HG03342 (cell line): Measurements from ENCODE around the gene UBE2O.

Source experiments
- ATAC-seq: cut with Tn5 transposase; IDR thresholded peaks from one replicate; pipeline ENCODE4 v1.9.1; 2021; ENCODE audit warnings: mild to moderate bottlenecking, moderate library complexity; ENCODE audit not compliant: unreplicated experiment

Gene UBE2O

GRCh38 chr17:76442341-76443338, 10.3 kb downstream of the UBE2O start:
- no peak for ATAC-seq

- no peak for ATAC-seq
Observed at GRCh38 chr17:76441686-76442340, 11.1 kb downstream of the UBE2O start.

DNA sequence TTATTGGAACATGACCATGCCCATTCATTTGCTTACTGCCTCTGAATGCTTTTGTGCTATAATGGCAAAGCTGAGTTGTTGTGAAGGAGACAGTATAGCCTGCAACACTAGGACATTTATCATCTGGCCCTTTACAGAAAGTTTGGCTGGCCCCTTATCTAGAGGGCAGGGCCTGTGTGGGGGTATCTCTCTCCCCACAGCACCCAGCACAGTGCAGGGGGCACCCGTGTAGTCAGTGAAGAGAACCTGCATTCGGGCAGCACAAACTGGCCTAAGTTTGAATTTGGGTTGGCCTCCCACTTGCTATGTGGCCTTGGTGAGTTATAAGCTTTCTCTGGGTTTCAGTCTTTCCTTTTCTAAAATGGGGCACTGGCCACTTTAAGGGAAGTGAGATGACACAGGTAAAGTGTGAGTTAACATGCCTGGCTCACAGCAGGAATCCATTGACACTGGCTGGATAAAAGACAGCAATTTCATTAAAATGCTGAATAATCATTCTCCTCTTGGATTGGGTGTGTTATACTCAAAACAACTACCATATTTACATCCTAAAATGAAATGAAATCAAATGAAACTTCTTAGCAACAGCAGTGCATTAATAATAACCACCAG, 12.1 kb downstream of the UBE2O start:
- no peak for ATAC-seq

DNA sequence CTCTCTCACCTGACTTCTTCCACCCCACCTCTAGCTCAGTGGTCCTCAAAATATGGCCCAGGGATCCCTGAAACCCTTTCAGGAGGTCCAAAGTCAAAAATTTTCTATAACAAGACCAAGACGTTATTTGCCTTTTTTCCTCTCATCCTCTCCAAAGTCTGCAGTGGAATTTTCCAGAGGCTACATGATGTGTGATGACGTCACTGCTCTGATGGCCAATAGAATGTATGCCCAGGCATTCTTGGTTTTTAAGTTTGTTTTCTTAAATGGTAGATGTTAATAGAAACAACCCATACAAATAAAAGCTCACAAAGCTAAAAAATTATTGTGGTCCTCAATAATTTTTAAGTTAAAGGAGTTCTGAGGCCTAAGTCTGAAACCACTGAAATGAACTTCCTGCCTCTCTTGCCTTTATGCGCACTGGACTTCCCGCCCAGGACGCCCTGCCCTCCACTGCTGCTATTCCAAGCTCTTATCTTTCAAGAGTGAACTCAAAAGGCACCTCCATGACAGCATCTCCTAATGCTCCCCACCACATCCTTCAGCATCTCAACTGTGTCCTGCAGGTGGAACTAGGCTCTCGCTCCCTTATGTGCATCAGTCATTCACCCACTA, 13.5 kb downstream of the UBE2O start:
- ATAC-seq, result no peak

DNA sequence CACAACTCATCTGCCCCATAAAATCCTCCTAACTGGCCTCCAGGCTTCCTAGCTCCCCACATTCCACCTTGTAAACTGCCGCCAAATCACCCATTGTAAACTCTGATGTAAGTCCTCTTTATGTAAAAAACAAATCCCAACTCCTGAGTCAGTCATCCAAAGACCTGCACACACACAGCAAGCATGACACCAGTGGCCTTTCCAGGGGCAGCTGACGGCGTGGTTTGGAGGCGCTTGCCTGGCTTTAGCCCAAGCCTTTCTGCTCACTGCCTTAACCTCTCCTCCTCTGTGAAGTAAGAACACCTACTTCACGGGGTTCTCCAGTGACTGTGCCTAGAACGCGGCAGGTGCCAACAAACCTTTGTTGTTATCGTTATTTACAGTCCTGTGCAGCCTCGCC, 14.0 kb downstream of the UBE2O start:
- no peak for ATAC-seq

DNA sequence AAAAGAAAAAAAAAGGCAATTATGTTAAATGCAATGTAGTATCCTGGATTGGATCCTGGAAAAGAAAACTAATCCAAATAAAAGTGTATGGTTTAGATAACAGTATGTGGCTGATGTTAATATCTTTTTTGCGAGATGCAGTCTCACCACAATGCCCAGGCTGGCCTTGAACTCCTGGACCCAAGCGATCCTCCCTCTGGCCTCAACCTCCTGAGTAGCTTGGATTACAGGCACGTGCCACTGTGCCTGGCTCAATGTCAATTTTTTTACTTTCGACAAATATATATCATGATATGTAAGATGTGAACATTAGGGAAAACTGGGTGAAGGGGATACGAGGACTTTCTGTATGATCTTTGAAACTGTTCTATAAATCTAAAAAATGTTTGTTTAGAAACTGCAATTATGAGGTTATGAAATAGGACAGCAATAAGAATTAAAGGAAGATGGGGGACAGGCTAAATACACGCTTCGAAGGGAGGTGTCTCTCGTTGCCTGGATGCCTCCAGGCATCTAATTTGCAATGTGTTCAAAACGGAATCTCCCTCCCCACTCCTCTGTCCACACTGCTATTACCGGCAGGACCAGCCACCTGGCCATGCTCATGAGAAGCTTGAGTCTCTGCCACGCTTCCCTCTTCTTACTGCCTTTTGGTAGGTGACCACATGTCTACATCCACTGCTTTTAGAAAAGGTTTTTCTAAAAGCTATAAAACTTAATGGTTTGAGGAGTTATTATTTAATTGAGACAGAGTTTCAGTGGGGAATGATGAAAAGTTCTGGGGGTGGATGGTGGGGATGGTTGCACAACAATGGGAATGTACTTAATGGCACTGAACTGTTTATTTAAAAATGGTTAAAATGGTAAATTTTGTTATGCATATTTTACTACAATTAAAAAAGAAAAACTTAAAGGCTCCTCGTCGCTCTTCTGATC, 15.2 kb downstream of the UBE2O start:
- ATAC-seq, result no peak

GRCh38 chr17:76435751-76436150, 17.2 kb downstream of the UBE2O start:
- ATAC-seq, result no peak

- no peak for ATAC-seq
Observed at GRCh38 chr17:76434870-76435269, 18.1 kb downstream of the UBE2O start.

DNA sequence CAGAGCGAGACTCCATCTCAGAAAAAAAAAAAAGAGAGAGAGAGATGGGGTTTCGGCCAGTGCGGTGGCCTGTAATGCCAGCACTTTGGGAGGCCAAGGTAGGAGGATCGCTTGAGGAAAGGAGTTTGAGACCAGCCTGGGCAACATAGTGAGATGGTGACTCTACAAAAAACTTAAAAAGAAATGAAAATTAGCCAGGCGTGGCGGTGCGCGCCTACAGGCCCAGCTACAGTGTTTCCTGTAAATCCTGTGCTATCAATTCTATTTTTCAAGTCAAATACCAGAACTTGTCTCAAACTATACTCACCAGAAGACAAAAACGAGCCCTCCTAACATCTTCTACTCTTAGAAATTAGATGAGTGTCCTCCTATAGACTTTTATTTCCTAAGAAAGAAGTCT, 19.3 kb downstream of the UBE2O start:
- no peak for ATAC-seq

DNA sequence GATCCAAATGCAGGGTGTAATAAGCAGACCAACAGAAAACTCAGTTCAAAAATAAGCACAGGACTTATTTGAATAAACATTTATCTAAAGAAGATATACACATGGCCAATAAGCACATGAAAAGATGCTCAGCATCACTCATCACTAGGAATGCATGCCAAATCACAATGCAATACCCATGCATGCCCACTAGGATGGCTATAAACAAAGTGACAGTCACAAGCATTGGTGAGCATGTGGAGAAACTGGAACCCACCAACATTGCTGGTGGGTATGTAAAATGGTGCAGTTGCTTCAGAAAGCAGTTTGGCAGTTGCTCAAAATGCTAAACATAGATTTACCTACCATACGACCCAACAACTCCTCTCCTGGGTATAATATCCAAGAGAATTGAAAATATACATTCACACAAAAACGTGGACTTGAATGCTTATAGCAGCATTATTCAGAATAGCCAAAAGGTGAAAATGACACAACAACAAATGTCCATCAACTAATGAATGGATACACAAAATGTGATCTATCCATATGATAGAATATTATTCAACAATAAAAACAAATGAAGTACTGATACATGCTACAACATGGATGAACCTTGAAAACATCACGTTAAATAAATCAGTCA, 20.1 kb downstream of the UBE2O start:
- no peak for ATAC-seq

GRCh38 chr17:76432004-76432403, 20.9 kb downstream of the UBE2O start:
- ATAC-seq, result no peak

GRCh38 chr17:76431509-76431908, 21.4 kb downstream of the UBE2O start:
- no peak for ATAC-seq

DNA sequence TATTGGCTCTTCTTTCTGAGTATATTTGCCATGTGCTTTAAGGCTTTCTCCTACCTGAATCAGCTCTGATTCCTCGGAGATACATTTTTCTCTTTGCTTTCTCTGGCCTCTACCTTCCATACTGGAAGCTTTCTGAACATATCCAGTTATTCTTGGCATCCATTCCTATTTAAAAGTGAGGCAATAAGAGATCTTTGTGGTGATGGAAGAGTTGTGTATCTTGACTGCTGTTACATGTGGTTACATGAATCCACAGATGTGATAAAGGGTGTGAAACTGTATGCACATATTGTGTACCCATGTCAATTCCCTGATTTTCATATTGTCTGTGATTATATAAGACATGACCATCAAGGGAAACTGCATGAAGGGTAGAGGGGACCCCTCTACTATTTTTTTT, 24.4 kb downstream of the UBE2O start:
- no peak for ATAC-seq

- ATAC-seq, result no peak
Observed at GRCh38 chr17:76427501-76428231, 25.3 kb downstream of the UBE2O start.

DNA sequence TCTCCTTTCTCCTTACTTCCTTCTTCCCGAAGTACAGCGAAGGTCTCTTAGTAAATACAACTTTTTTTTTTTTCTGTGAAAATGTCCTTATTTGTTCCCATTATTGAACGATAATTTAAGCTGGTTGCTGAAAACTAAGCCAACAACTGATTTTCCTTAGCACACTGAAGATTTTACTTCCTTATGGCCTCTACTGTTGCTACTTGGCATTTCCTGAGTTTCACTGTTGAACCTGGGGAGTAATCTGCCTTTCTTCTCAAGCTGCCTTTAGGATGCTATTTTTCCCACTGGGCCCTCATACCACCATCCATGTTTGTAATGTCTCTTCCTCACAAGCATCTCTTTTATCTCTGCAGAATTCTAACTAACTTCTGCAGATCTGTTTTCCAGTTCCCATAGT, 26.1 kb downstream of the UBE2O start:
- no peak for ATAC-seq

DNA sequence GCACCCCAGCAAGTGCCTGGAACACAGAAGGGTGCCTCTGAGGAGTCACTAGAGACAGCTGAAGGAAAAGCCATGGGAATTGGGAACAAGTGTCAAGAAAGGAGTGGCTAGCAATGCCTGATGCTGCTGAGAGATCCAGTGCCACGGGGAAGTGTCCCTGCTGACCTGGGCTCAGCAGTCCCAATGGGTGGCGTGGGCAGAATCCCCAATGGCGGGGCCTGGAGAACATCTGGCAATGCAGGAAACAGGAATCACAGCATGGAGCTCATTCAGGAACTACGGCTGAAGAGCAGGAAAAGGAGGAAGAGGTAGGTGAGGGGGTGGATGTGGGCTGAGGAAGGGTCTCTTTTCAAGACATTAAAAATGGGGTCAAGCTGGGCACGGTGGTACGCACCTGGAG, 30.1 kb downstream of the UBE2O start:
- ATAC-seq, result no peak

GRCh38 chr17:76422406-76422805, 30.5 kb downstream of the UBE2O start:
- no peak for ATAC-seq

GRCh38 chr17:76421044-76421407, 31.9 kb downstream of the UBE2O start:
- ATAC-seq, result no peak

GRCh38 chr17:76420356-76421043, 32.5 kb downstream of the UBE2O start:
- no peak for ATAC-seq
